ENCODE data around the gene CDH23.

DNA sequence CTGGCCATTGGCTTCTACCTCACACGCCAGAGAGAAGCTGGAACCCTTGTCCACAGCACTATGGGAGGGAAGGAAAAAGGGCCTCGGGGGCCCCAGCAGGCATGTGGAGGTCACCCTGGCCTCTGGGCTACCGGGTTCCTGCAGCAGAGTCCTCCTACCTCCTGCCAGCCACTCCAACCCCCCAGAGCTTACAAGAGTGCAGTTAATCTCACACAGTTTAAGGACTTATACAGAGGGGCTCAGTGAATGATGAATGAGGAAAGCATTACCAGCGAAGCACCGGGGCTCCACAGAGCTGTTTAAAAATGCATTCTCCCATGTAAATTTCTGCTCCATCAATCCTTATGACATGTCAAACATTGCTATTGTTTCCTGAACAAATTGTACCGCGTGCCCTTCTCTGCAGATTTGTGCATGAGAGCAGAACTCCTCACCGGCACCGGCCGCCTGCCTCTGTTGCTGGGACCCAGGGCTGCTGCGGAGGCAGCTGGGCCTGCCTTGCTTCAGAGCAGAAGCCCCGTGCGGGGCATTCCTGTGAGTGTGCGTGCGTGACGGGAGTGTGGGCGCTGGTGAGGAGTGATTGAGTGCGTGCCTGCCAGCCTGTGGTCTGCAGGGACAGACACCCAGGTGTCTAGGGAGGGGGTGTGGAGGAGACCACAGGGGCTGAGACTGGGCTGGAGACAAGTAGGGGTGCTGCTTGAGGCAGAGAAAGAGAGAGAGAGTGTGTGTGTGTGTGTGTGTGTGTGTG lies 270.1 kb downstream of the CDH23 start:
- TF ChIP-seq CTCF (conservative IDR thresholded peaks at IDR 0.05 in 1 of 2, IDR thresholded peaks at IDR 0.05 in 1 of 2; ENCODE audit: extremely low read depth in 1 of 2, insufficient read depth in 1 of 2, low read depth in 1 of 2, low read length in 2 of 2) (no peak), EZH2 (IDR thresholded peaks at IDR 0.05; ENCODE audit: borderline replicate concordance, low read length) (no peak)
